ENCODE results near the gene GABRG3. TPM values are rescaled to one million over a fixed set of nuclear protein-coding genes. Genes with fewer than 3 reads are reported as not detected.

GABRG3 gene
- total and polyA plus RNA-seq, 4 donors: 0.02 to 0.19 TPM; not detected in 2

DNA sequence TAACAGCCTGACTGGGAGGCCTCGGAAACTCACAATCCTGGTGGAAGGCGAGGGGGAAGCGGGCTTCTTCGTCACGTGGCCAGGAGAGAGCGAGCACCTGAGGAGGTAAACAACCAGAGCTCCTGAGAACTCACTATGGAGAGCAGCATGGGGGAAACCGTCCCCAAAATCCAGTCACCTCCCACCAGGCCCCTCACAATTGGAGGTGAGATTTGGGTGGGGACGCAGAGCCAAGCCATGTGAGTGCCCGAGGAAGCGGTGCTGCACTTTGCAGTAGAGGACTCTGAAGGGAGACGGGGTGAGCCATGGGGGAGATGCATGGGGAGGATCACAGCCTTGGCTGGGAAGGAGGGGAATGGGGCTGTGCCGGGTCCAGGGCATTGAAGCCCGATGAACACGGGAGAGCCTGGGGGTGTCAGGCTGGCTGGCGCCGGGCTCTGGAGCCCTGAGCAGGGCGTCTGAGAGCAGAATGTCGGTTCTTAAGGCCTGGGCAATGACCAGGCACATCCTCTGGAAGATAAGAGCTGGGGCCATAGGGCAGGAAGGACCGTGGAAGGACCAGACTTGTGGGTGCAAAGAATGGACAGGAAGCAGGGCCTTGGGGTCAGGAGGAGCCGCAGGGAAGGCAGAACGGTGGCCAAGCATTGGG is 117.7 kb downstream of the GABRG3 start (continued):
- TF ChIP-seq, protein P1, sequence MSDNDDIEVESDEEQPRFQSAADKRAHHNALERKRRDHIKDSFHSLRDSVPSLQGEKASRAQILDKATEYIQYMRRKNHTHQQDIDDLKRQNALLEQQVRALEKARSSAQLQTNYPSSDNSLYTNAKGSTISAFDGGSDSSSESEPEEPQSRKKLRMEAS (IDR thresholded peaks at IDR 0.05): no peak
- TF ChIP-seq TAF1 (conservative IDR thresholded peaks at IDR 0.05) (no peak), SP1 (IDR thresholded peaks at IDR 0.05) (no peak), FOXA2 (IDR thresholded peaks at IDR 0.05) (no peak), HNF4G (IDR thresholded peaks at IDR 0.05) (no peak), EGR1 (IDR thresholded peaks at IDR 0.05; ENCODE audit: low read depth in 2 of 2) (no peak), HNF4A (conservative IDR thresholded peaks at IDR 0.05) (no peak), NR2F2 (IDR thresholded peaks at IDR 0.05) (no peak), GABPA (IDR thresholded peaks at IDR 0.05 in 1 of 2, conservative IDR thresholded peaks at IDR 0.05 in 1 of 2) (no peak)
- TF ChIP-seq, protein P2, sequence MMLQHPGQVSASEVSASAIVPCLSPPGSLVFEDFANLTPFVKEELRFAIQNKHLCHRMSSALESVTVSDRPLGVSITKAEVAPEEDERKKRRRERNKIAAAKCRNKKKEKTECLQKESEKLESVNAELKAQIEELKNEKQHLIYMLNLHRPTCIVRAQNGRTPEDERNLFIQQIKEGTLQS (IDR thresholded peaks at IDR 0.05): no peak

DNA sequence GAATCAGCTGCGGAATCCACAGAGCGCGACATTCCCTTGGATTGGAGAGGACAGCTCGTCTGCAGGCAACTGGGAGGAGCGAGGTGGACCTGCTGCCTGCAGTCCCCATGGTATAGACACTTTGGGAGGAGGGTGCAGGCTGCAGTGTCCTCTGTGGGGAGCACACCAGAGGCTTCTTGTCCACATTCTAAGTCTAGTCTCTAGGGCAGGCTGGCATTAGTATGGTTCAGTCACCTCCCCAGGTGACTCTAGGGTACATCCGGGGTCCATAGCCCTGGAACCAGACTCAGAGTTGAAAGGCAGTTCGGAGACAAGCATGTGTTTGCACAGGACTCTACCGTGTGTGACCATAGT is 118.2 kb downstream of the GABRG3 start:
- 87% methylated on average over 8 of the region's 8 CpGs for WGBS
- TF ChIP-seq, protein P3, sequence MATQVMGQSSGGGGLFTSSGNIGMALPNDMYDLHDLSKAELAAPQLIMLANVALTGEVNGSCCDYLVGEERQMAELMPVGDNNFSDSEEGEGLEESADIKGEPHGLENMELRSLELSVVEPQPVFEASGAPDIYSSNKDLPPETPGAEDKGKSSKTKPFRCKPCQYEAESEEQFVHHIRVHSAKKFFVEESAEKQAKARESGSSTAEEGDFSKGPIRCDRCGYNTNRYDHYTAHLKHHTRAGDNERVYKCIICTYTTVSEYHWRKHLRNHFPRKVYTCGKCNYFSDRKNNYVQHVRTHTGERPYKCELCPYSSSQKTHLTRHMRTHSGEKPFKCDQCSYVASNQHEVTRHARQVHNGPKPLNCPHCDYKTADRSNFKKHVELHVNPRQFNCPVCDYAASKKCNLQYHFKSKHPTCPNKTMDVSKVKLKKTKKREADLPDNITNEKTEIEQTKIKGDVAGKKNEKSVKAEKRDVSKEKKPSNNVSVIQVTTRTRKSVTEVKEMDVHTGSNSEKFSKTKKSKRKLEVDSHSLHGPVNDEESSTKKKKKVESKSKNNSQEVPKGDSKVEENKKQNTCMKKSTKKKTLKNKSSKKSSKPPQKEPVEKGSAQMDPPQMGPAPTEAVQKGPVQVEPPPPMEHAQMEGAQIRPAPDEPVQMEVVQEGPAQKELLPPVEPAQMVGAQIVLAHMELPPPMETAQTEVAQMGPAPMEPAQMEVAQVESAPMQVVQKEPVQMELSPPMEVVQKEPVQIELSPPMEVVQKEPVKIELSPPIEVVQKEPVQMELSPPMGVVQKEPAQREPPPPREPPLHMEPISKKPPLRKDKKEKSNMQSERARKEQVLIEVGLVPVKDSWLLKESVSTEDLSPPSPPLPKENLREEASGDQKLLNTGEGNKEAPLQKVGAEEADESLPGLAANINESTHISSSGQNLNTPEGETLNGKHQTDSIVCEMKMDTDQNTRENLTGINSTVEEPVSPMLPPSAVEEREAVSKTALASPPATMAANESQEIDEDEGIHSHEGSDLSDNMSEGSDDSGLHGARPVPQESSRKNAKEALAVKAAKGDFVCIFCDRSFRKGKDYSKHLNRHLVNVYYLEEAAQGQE (IDR thresholded peaks at IDR 0.05): no peak
- TF ChIP-seq GABPA (IDR thresholded peaks at IDR 0.05 in 1 of 2, conservative IDR thresholded peaks at IDR 0.05 in 1 of 2) (no peak), RAD21 (IDR thresholded peaks at IDR 0.05) (no peak), SP1 (IDR thresholded peaks at IDR 0.05) (no peak), FOXA2 (IDR thresholded peaks at IDR 0.05) (no peak)
- no peaks in the 10 kb centered on the region for H3K36me3 ChIP-seq (ENCODE audit: control insufficient read depth in 4 of 4, insufficient read depth in 3 of 4, low read depth in 1 of 4, low read length in 3 of 4)

DNA sequence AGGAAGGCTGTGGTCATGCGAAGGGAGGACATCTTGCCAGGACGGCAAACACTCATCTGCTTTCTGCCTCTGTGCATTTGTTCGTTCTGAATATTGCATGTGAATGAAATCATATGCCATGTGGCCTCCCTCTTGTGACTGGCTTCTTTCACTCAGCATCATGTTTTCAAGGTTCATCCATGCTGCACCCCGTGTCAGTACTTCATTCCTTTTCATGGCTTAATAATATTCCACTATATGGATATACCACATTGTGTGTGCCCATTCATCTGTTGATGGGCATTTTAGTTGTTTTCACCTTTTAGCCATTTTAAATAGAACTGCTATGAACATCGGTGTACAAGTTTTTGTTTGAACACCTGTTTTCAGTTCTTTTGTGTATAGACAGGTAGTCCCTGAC is 118.7 kb downstream of the GABRG3 start:
- DNase-seq (ENCODE audit: low spot score): no peak
- no peak overlapping the region for H3K4me3 ChIP-seq (ENCODE audit: low read depth in 1 of 3, low read length in 3 of 3)
- H3K27ac ChIP-seq (ENCODE audit: low read depth in 1 of 2, low read length in 2 of 2): no peak overlapping the region
- no peak overlapping the region for H3K9ac ChIP-seq (ENCODE audit: low read depth in 1 of 2, low read length in 2 of 2)
- H3K4me1 ChIP-seq (ENCODE audit: control insufficient read depth in 4 of 4, insufficient read depth in 4 of 4, low read length in 3 of 4): no peaks in the 10 kb centered on the region
- no peaks in the 10 kb centered on the region for H3K36me3 ChIP-seq (ENCODE audit: control insufficient read depth in 4 of 4, insufficient read depth in 3 of 4, low read depth in 1 of 4, low read length in 3 of 4)
- peaks cover 0 to 4% (median 0%) of the 10 kb centered on the region in 4 donors for H3K9me3 ChIP-seq (ENCODE audit: control insufficient read depth in 4 of 4, low read length in 3 of 4)
- no peaks in the 10 kb centered on the region for H3K27me3 ChIP-seq (ENCODE audit: control insufficient read depth in 4 of 4, insufficient read depth in 4 of 4, low read length in 3 of 4)
- 90% methylated on average over 5 of the region's 5 CpGs for WGBS
- TF ChIP-seq FOXA1 (IDR thresholded peaks at IDR 0.05) (no peak), HNF4A (conservative IDR thresholded peaks at IDR 0.05) (no peak), EGR1 (IDR thresholded peaks at IDR 0.05; ENCODE audit: low read depth in 2 of 2) (no peak), GABPA (IDR thresholded peaks at IDR 0.05 in 1 of 2, conservative IDR thresholded peaks at IDR 0.05 in 1 of 2) (no peak), HNF4G (IDR thresholded peaks at IDR 0.05) (no peak), JUND (IDR thresholded peaks at IDR 0.05) (no peak), TAF1 (conservative IDR thresholded peaks at IDR 0.05) (no peak), YY1 (IDR thresholded peaks at IDR 0.05) (no peak), NR2F2 (IDR thresholded peaks at IDR 0.05) (no peak), RXRA (IDR thresholded peaks at IDR 0.05) (no peak), SP1 (IDR thresholded peaks at IDR 0.05) (no peak), RAD21 (IDR thresholded peaks at IDR 0.05) (no peak)
- TF ChIP-seq, protein P4, sequence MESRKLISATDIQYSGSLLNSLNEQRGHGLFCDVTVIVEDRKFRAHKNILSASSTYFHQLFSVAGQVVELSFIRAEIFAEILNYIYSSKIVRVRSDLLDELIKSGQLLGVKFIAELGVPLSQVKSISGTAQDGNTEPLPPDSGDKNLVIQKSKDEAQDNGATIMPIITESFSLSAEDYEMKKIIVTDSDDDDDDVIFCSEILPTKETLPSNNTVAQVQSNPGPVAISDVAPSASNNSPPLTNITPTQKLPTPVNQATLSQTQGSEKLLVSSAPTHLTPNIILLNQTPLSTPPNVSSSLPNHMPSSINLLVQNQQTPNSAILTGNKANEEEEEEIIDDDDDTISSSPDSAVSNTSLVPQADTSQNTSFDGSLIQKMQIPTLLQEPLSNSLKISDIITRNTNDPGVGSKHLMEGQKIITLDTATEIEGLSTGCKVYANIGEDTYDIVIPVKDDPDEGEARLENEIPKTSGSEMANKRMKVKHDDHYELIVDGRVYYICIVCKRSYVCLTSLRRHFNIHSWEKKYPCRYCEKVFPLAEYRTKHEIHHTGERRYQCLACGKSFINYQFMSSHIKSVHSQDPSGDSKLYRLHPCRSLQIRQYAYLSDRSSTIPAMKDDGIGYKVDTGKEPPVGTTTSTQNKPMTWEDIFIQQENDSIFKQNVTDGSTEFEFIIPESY (IDR thresholded peaks at IDR 0.05): no peak
- TF ChIP-seq, protein P2 (IDR thresholded peaks at IDR 0.05): no peak
- TF ChIP-seq, protein P3 (IDR thresholded peaks at IDR 0.05): no peak
- TF ChIP-seq, protein P1 (IDR thresholded peaks at IDR 0.05): no peak

More for the DNA sequence above, 118.2 kb downstream of the GABRG3 start:
- H3K4me1 ChIP-seq (ENCODE audit: control insufficient read depth in 4 of 4, insufficient read depth in 4 of 4, low read length in 3 of 4): no peaks in the 10 kb centered on the region
- H3K4me3 ChIP-seq (ENCODE audit: low read depth in 1 of 3, low read length in 3 of 3): no peak overlapping the region
- H3K9ac ChIP-seq (ENCODE audit: low read depth in 1 of 2, low read length in 2 of 2): no peak overlapping the region
- peaks cover 0 to 4% (median 0%) of the 10 kb centered on the region in 4 donors for H3K9me3 ChIP-seq (ENCODE audit: control insufficient read depth in 4 of 4, low read length in 3 of 4)
- no peaks in the 10 kb centered on the region for H3K27me3 ChIP-seq (ENCODE audit: control insufficient read depth in 4 of 4, insufficient read depth in 4 of 4, low read length in 3 of 4)
- H3K27ac ChIP-seq (ENCODE audit: low read depth in 1 of 2, low read length in 2 of 2): no peak overlapping the region
- DNase-seq (ENCODE audit: low spot score): no peak

All from liver (tissue), 9 donors.